Measurements from ENCODE around the gene SH2D6.

DNA sequence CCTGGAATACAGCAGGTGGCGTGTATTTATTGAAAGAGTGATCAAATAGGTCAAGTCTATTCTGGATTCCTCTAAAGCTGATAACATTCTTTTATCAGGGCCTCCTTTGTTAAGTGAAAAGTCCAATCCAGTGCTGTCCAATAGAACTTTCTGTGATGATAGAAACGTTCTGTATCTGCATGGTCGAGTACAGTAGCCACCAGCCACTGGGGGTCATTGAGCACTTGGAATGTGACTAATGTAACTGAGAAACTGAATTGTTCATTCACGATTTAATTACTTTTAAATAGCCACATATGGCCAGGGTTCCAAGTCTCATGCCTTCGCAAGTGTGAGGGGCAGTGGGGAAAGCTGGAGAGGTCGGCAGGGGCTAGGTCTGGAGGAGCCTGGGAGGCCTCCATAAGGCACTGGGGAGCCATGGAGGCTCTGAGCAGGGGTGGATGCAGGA, 20.5 kb downstream of the SH2D6 start:
- no peak for TF ChIP-seq POLR2AphosphoS5 (IDR thresholded peaks at IDR 0.05)
- TF ChIP-seq, protein P1, sequence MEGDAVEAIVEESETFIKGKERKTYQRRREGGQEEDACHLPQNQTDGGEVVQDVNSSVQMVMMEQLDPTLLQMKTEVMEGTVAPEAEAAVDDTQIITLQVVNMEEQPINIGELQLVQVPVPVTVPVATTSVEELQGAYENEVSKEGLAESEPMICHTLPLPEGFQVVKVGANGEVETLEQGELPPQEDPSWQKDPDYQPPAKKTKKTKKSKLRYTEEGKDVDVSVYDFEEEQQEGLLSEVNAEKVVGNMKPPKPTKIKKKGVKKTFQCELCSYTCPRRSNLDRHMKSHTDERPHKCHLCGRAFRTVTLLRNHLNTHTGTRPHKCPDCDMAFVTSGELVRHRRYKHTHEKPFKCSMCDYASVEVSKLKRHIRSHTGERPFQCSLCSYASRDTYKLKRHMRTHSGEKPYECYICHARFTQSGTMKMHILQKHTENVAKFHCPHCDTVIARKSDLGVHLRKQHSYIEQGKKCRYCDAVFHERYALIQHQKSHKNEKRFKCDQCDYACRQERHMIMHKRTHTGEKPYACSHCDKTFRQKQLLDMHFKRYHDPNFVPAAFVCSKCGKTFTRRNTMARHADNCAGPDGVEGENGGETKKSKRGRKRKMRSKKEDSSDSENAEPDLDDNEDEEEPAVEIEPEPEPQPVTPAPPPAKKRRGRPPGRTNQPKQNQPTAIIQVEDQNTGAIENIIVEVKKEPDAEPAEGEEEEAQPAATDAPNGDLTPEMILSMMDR (IDR thresholded peaks at IDR 0.05), result no peak
- no peak for TF ChIP-seq POLR2A (IDR thresholded peaks at IDR 0.05)
